Measurements from ENCODE around the gene APBA2. TPM values are rescaled to one million over a fixed set of nuclear protein-coding genes. Genes with fewer than 3 reads are reported as not detected.

APBA2 gene
- total RNA-seq, 1 donor from 2014 or later: 4.2 TPM

GRCh38 chr15:28991236-28992171 lies 105.7 kb downstream of the APBA2 start:
- H3K27ac ChIP-seq (ENCODE audit: low read depth, low read length): no peak overlapping the region
- H3K9me3 ChIP-seq (ENCODE audit: control insufficient read depth in 3 of 3, low read length in 3 of 3): no peaks in the 10 kb centered on the region
- H3K36me3 ChIP-seq (ENCODE audit: control insufficient read depth in 3 of 3, insufficient read depth in 3 of 3, low read length in 3 of 3): no peaks in the 10 kb centered on the region
- H3K27me3 ChIP-seq (ENCODE audit: control insufficient read depth in 3 of 3, insufficient read depth in 3 of 3, low read length in 3 of 3): peaks cover 0 to 3% (median 0%) of the 10 kb centered on the region in 3 donors
- peaks cover 0 to 5% (median 0%) of the 10 kb centered on the region in 3 donors for H3K4me1 ChIP-seq (ENCODE audit: control insufficient read depth in 3 of 3, insufficient read depth in 3 of 3, low read length in 3 of 3)
- H3K9ac ChIP-seq (ENCODE audit: low read depth in 1 of 3, low read length in 3 of 3): no peak overlapping the region
- no peak overlapping the region for H3K4me3 ChIP-seq (ENCODE audit: low read length in 3 of 3)

DNA sequence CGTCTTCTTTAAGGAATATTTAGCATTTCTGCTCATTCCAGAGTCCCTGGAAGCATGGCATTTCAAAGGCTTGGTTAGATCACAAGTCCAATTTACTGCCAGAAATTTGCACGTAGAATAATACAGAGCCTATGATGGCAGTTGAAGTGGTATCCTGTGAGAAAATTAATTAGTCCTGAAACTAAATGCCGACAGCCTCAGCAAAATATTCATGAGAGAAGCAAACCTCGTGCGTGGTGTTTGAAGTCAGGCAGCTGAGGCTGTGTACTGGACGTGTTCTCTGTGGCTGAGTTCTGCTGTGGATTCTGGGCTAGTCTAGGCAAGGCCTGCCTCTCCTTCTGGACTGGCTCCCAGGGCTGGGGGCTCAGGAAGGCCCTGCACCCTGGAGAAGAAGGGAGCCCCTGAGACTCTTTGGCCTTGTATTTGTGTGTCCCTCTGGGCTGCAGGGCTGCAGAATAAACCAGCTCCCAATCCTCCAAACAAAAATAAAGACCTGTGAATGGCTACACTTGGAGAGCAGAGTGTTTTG lies 106.6 kb downstream of the APBA2 start:
- H3K27ac ChIP-seq (ENCODE audit: low read depth, low read length): no peak overlapping the region
- no peak overlapping the region for H3K9ac ChIP-seq (ENCODE audit: low read depth in 1 of 3, low read length in 3 of 3)
- peaks cover 0 to 3% (median 0%) of the 10 kb centered on the region in 3 donors for H3K27me3 ChIP-seq (ENCODE audit: control insufficient read depth in 3 of 3, insufficient read depth in 3 of 3, low read length in 3 of 3)

DNA sequence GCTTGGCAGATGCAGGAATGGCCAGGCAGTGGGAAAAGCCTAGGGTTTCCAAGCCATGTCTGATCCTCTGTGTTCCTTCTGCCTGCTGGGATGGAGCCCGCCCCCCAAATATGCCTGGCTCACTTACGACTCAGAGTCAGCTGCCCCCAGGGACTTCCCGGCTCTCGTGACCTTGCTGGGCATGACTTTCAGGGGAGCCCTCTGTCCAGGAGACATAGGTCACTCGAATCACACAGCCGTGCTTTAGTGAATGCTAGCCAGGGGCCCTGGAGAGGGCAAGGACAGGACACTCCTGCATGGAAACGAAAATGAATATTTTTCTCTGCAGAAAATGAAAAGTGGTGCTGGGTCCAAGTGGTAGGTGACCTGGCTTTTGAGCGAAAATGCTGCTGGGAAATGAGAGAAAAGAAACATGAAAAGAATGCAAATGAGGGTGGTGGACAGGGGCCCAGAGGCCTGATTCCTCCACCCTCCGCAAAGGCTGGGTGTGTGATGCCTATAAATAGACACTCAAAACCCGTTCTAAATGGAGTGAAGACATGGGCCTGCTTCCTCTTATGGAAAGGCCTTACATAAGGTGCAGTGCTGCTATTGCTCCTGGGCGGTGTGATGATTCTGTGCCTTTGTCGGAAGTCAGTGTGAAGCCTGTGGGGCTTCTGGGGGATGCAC lies 107.4 kb downstream of the APBA2 start:
- no peaks in the 10 kb centered on the region for H3K36me3 ChIP-seq (ENCODE audit: control insufficient read depth in 3 of 3, insufficient read depth in 3 of 3, low read length in 3 of 3)
- no peak overlapping the region for H3K9ac ChIP-seq (ENCODE audit: low read depth in 1 of 3, low read length in 3 of 3)
- no peak overlapping the region for H3K27ac ChIP-seq (ENCODE audit: low read depth, low read length)
- H3K4me1 ChIP-seq (ENCODE audit: control insufficient read depth in 3 of 3, insufficient read depth in 3 of 3, low read length in 3 of 3): peaks cover 0 to 5% (median 0%) of the 10 kb centered on the region in 3 donors
- H3K4me3 ChIP-seq (ENCODE audit: low read length in 3 of 3): no peak overlapping the region
- H3K9me3 ChIP-seq (ENCODE audit: control insufficient read depth in 3 of 3, low read length in 3 of 3): no peaks in the 10 kb centered on the region
- H3K27me3 ChIP-seq (ENCODE audit: control insufficient read depth in 3 of 3, insufficient read depth in 3 of 3, low read length in 3 of 3): peaks cover 0 to 3% (median 0%) of the 10 kb centered on the region in 3 donors

More for the DNA sequence above, 106.6 kb downstream of the APBA2 start:
- H3K36me3 ChIP-seq (ENCODE audit: control insufficient read depth in 3 of 3, insufficient read depth in 3 of 3, low read length in 3 of 3): no peaks in the 10 kb centered on the region
- H3K4me1 ChIP-seq (ENCODE audit: control insufficient read depth in 3 of 3, insufficient read depth in 3 of 3, low read length in 3 of 3): peaks cover 0 to 5% (median 0%) of the 10 kb centered on the region in 3 donors
- H3K9me3 ChIP-seq (ENCODE audit: control insufficient read depth in 3 of 3, low read length in 3 of 3): no peaks in the 10 kb centered on the region
- no peak overlapping the region for H3K4me3 ChIP-seq (ENCODE audit: low read length in 3 of 3)

GRCh38 chr15:28993720-28994053 lies 107.9 kb downstream of the APBA2 start:
- H3K4me3 ChIP-seq (ENCODE audit: low read length in 3 of 3): no peak overlapping the region
- peaks cover 0 to 3% (median 0%) of the 10 kb centered on the region in 3 donors for H3K27me3 ChIP-seq (ENCODE audit: control insufficient read depth in 3 of 3, insufficient read depth in 3 of 3, low read length in 3 of 3)
- no peaks in the 10 kb centered on the region for H3K9me3 ChIP-seq (ENCODE audit: control insufficient read depth in 3 of 3, low read length in 3 of 3)
- H3K36me3 ChIP-seq (ENCODE audit: control insufficient read depth in 3 of 3, insufficient read depth in 3 of 3, low read length in 3 of 3): no peaks in the 10 kb centered on the region
- H3K9ac ChIP-seq (ENCODE audit: low read depth in 1 of 3, low read length in 3 of 3): no peak overlapping the region
- no peak overlapping the region for H3K27ac ChIP-seq (ENCODE audit: low read depth, low read length)
- H3K4me1 ChIP-seq (ENCODE audit: control insufficient read depth in 3 of 3, insufficient read depth in 3 of 3, low read length in 3 of 3): peaks cover 0 to 5% (median 0%) of the 10 kb centered on the region in 3 donors

DNA sequence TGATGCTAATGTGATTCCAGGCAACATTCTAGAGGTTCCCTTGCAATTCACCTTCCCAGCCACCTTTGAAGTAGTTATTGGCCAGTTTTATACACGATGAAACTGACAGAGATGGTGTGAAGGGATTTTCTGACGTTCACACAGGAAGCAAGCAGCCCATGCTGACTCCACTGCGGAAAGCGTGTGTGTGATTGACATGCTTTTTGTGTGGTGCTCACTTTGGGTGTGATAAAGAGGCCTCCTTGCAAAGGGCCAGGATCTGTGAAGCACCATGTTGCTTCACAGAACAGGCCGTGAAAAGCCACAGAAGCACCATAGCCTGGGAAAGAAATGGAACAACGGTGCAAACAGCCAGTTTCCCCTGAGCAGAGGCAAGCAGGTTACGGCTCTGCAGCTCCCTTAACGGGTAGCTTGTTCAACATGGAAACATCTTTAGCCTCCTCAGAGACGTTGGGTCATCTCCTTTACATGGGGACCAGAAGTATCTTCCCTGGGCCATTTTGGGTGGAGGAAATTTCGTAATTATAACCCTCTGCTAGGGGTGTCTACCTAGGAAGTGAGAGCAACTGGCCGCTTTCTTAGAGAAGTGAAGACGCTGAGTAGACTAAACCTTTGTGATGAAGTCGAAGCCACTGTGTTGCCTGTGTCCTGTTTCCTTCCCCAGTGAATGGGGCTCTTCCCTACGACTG lies 108.5 kb downstream of the APBA2 start:
- H3K36me3 ChIP-seq (ENCODE audit: control insufficient read depth in 3 of 3, insufficient read depth in 3 of 3, low read length in 3 of 3): no peaks in the 10 kb centered on the region
- H3K9ac ChIP-seq (ENCODE audit: low read depth in 1 of 3, low read length in 3 of 3): no peak overlapping the region
- H3K27ac ChIP-seq (ENCODE audit: low read depth, low read length): no peak overlapping the region
- H3K4me1 ChIP-seq (ENCODE audit: control insufficient read depth in 3 of 3, insufficient read depth in 3 of 3, low read length in 3 of 3): peaks cover 0 to 5% (median 0%) of the 10 kb centered on the region in 3 donors
- H3K9me3 ChIP-seq (ENCODE audit: control insufficient read depth in 3 of 3, low read length in 3 of 3): no peaks in the 10 kb centered on the region
- peaks cover 0 to 3% (median 0%) of the 10 kb centered on the region in 3 donors for H3K27me3 ChIP-seq (ENCODE audit: control insufficient read depth in 3 of 3, insufficient read depth in 3 of 3, low read length in 3 of 3)
- H3K4me3 ChIP-seq (ENCODE audit: low read length in 3 of 3): no peak overlapping the region

GRCh38 chr15:28994831-28995596 lies 109.2 kb downstream of the APBA2 start:
- peaks cover 0 to 5% (median 0%) of the 10 kb centered on the region in 3 donors for H3K4me1 ChIP-seq (ENCODE audit: control insufficient read depth in 3 of 3, insufficient read depth in 3 of 3, low read length in 3 of 3)
- H3K27me3 ChIP-seq (ENCODE audit: control insufficient read depth in 3 of 3, insufficient read depth in 3 of 3, low read length in 3 of 3): peaks cover 0 to 3% (median 0%) of the 10 kb centered on the region in 3 donors
- no peaks in the 10 kb centered on the region for H3K9me3 ChIP-seq (ENCODE audit: control insufficient read depth in 3 of 3, low read length in 3 of 3)
- no peak overlapping the region for H3K27ac ChIP-seq (ENCODE audit: low read depth, low read length)
- no peaks in the 10 kb centered on the region for H3K36me3 ChIP-seq (ENCODE audit: control insufficient read depth in 3 of 3, insufficient read depth in 3 of 3, low read length in 3 of 3)
- no peak overlapping the region for H3K4me3 ChIP-seq (ENCODE audit: low read length in 3 of 3)
- no peak overlapping the region for H3K9ac ChIP-seq (ENCODE audit: low read depth in 1 of 3, low read length in 3 of 3)

DNA sequence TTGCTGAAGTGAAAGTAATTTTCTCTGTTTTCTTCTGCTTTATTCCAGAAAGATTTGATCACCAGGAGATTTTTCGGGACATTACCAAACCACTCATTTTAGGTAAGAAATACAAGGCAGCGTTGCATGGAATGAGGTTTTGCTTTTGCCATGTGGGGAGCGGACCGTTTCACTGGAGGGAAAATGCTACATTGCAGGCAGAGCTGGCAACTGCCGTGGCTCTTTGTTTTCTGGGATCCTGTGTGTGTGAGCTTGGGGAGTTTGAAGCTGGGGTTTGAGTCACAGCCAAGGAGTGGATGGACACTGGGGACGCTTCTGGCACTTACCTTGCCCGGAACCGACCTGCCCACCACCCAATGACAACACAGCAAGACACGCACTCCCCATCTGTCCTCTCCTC lies 109.9 kb downstream of the APBA2 start:
- no peak overlapping the region for H3K9ac ChIP-seq (ENCODE audit: low read depth in 1 of 3, low read length in 3 of 3)
- peaks cover 0 to 5% (median 0%) of the 10 kb centered on the region in 3 donors for H3K4me1 ChIP-seq (ENCODE audit: control insufficient read depth in 3 of 3, insufficient read depth in 3 of 3, low read length in 3 of 3)

DNA sequence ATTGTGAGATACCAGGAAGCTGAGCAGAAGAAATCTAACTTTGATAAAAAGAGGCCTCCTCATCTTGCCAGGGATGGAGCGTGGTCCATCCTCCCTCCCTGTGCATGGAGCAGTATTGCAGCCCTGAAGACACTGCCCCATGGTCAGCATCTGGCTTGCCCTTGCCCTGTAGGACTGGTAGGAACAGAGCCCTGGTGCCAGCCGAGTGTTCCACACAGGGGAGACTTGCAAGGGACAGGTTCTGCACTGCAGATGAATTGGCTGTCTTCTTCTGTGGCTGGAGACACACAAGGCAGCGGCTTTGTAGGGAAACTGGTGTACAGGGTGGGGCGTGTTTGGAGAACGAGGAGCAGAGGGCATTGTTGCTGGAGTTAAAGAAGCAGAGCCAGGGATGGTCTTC lies 110.5 kb downstream of the APBA2 start:
- Histone ChIP-seq H3K36me3 (ENCODE audit: control insufficient read depth in 3 of 3, insufficient read depth in 3 of 3, low read length in 3 of 3) (no peaks in the 10 kb centered on the region), H3K4me3 (ENCODE audit: low read length in 3 of 3) (no peak overlapping the region), H3K9ac (ENCODE audit: low read depth in 1 of 3, low read length in 3 of 3) (no peak overlapping the region), H3K4me1 (ENCODE audit: control insufficient read depth in 3 of 3, insufficient read depth in 3 of 3, low read length in 3 of 3) (peaks cover 0 to 5% (median 0%) of the 10 kb centered on the region in 3 donors), H3K27ac (ENCODE audit: low read depth, low read length) (no peak overlapping the region), H3K27me3 (ENCODE audit: control insufficient read depth in 3 of 3, insufficient read depth in 3 of 3, low read length in 3 of 3) (peaks cover 0 to 3% (median 0%) of the 10 kb centered on the region in 3 donors), H3K9me3 (ENCODE audit: control insufficient read depth in 3 of 3, low read length in 3 of 3) (no peaks in the 10 kb centered on the region)

More for the DNA sequence above, 109.9 kb downstream of the APBA2 start:
- Histone ChIP-seq H3K27me3 (ENCODE audit: control insufficient read depth in 3 of 3, insufficient read depth in 3 of 3, low read length in 3 of 3) (peaks cover 0 to 3% (median 0%) of the 10 kb centered on the region in 3 donors), H3K9me3 (ENCODE audit: control insufficient read depth in 3 of 3, low read length in 3 of 3) (no peaks in the 10 kb centered on the region), H3K36me3 (ENCODE audit: control insufficient read depth in 3 of 3, insufficient read depth in 3 of 3, low read length in 3 of 3) (no peaks in the 10 kb centered on the region), H3K4me3 (ENCODE audit: low read length in 3 of 3) (no peak overlapping the region), H3K27ac (ENCODE audit: low read depth, low read length) (no peak overlapping the region)

- Histone ChIP-seq H3K9me3 (ENCODE audit: control insufficient read depth in 3 of 3, low read length in 3 of 3) (no peaks in the 10 kb centered on the region), H3K4me3 (ENCODE audit: low read length in 3 of 3) (no peak overlapping the region), H3K36me3 (ENCODE audit: control insufficient read depth in 3 of 3, insufficient read depth in 3 of 3, low read length in 3 of 3) (no peaks in the 10 kb centered on the region), H3K27me3 (ENCODE audit: control insufficient read depth in 3 of 3, insufficient read depth in 3 of 3, low read length in 3 of 3) (peaks cover 0 to 3% (median 0%) of the 10 kb centered on the region in 3 donors), H3K27ac (ENCODE audit: low read depth, low read length) (no peak overlapping the region), H3K9ac (ENCODE audit: low read depth in 1 of 3, low read length in 3 of 3) (no peak overlapping the region), H3K4me1 (ENCODE audit: control insufficient read depth in 3 of 3, insufficient read depth in 3 of 3, low read length in 3 of 3) (peaks cover 0 to 5% (median 0%) of the 10 kb centered on the region in 3 donors)
Measured at GRCh38 chr15:28996953-28997352, 111.2 kb downstream of the APBA2 start.
